ENCODE measurements around the gene SLC41A1.

DNA sequence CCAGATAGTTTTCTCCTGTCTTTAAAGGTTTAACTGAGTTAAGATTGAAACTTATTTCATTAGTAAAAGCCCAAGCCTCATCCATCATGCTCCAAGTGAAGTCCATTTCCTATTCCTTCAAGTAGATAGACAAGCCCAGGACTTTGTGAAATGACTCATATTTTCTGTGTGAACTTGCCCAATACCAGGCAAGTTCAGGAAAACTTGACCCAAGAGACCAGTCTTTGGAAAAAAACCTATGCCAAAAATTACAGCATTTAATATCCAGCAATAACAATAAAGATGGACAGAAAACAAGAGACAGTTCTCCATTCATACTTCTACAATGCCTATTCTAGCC is 37.3 kb downstream of the SLC41A1 start:
- no peak for TF ChIP-seq CTCF (IDR thresholded peaks at IDR 0.05)
- no peak for TF ChIP-seq EP300 (IDR thresholded peaks at IDR 0.05)
- no peak for TF ChIP-seq POLR2A (IDR thresholded peaks at IDR 0.05)
- TF ChIP-seq POLR2AphosphoS5 (IDR thresholded peaks at IDR 0.05): peak; percentile 30

Data from gastroesophageal sphincter (tissue), 3 donors.